Uterus (tissue), 4 donors: ENCODE results near the gene NDUFS5. TPM values are rescaled to one million over a fixed set of nuclear protein-coding genes. Genes with fewer than 3 reads are reported as not detected.

ENCODE experiments used
- DNase-seq, 2 donors: peaks; one replicate each; pipeline ENCODE4 v3.0.0-alpha.2; 2019 to 2020
- H3K27ac ChIP-seq, 2 donors: fragments of 200-600 bp; sonication (generic); 1 replicate in 1 of 2; 2 replicates in 1 of 2; pipeline ENCODE4 v1.5.1; 2016 to 2018
- H3K27me3 ChIP-seq, 2 donors: fragments of 200-600 bp; sonication (generic); one replicate each; pipeline ENCODE4 v1.5.1; 2018 to 2019; ENCODE audit warnings: control low read depth in 1 of 2
- H3K36me3 ChIP-seq, 2 donors: fragments of 200-600 bp; sonication (generic); one replicate each; pipeline ENCODE4 v1.5.1; 2019; ENCODE audit warnings: control low read depth in 1 of 2
- H3K4me1 ChIP-seq, 2 donors: fragments of 200-600 bp; sonication (generic); one replicate each; pipeline ENCODE4 v1.5.1; 2018 to 2019; ENCODE audit warnings: control low read depth in 1 of 2
- H3K4me3 ChIP-seq, 2 donors: fragments of 200-600 bp; sonication (generic); 1 replicate in 1 of 2; 2 replicates in 1 of 2; pipeline ENCODE4 v1.5.1; 2018 to 2019; ENCODE audit warnings: mild to moderate bottlenecking in 1 of 2
- H3K9me3 ChIP-seq, 2 donors: fragments of 200-600 bp; sonication (generic); one replicate each; pipeline ENCODE4 v1.5.1; 2019; ENCODE audit warnings: control low read depth in 1 of 2
- POLR2A ChIP-seq, 2 donors: fragments of 450-650 bp; IDR thresholded peaks; one replicate each; pipeline ENCODE4 v1.6.1; 2016; ENCODE audit warnings: antibody characterized with exemption in 2 of 2, mild to moderate bottlenecking in 1 of 2, moderate library complexity in 1 of 2
- intact Hi-C: fragments of 100-400 bp; cut with DNase I; formaldehyde crosslinking; loops from one replicate; pipeline ENCODE4 v1.15.1; 2023; ENCODE audit warnings: low total_unique reads
- total RNA-seq, 4 donors: library from RNA; depleted of rRNA in 3 of 4; stranded (reverse); fragments of >200 nt in 3 of 4; gene quantifications; one replicate each; pipeline versions ENCODE4 v1.1.0 to v1.2.4, GENCODE V29; 2014 to 2023
- TF ChIP-seq, protein P1 (sequence below), 4 experiments: fragments of 200-600 bp in 2 of 4; fragments of 450-650 bp in 2 of 4; sonication (generic) in 2 of 4; IDR thresholded peaks; one replicate each; pipeline ENCODE4 v1.5.1; 2016 to 2019; ENCODE audit warnings: antibody characterized with exemption in 4 of 4, mild to moderate bottlenecking in 2 of 4, moderate library complexity in 1 of 4
- donor health status: DM: yes; HTN: yes; CAD: no.

NDUFS5 gene
- total RNA-seq, 4 donors from 2014 or later, result 122 to 659 (median 361) TPM

DNA sequence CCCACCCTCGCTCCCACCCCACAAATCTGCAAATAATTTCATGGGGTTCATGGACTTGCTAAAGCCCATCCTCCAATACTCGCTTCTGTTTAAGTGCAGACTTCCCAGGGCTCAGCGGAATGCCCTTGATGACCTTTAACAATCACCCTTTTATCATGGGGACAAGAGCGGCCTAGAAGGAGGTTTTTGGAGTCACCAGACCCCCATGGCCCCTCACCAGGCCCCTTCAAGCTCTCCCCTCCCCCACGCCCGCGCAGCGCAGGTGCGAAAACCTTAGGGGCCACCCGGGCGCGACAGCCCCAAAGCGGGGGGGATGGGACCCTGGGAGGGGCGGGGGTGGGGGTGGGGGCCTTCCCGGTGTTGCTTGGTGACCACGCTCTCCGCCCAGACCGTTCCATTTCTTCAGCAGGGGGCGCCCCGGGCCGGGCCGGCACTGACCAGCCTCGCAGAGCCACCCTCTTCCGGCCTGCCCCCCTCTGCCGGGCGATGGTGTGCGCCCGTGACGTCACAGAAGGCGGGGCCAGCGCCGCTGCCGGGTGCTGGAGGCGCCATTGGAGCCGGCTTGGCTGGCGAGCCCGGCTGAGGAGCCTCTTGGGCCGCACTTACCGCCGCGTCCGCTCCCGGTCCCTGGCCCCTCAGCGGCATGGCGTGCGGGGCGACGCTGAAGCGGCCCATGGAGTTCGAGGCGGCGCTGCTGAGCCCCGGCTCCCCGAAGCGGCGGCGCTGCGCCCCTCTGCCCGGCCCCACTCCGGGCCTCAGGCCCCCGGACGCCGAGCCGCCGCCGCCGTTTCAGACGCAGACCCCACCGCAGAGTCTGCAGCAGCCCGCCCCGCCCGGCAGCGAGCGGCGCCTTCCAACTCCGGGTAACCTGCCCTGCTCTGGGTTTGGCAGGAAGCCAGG is 35.2 kb upstream of the NDUFS5 start, which contains the start of gene AKIRIN1:
Gene AKIRIN1, plus strand, starts transcription at position 539 of the 900 bp plus-strand sequence. Its CDS starts 105 bp downstream, at position 644.
- H3K9me3 ChIP-seq, result no peaks in the 10 kb centered on the region
- H3K27ac ChIP-seq, result peak within 1 kb of the TSS; percentile 91 to 92
- no peaks in the 10 kb centered on the region for H3K4me1 ChIP-seq
- peak; percentile 97 to 99 for DNase-seq
- intact Hi-C loops, result no loop called here
- no peaks in the 10 kb centered on the region for H3K27me3 ChIP-seq
- TF ChIP-seq POLR2A (IDR thresholded peaks at IDR 0.05), result peak; percentile 88 to 98
- TF ChIP-seq, protein P1, sequence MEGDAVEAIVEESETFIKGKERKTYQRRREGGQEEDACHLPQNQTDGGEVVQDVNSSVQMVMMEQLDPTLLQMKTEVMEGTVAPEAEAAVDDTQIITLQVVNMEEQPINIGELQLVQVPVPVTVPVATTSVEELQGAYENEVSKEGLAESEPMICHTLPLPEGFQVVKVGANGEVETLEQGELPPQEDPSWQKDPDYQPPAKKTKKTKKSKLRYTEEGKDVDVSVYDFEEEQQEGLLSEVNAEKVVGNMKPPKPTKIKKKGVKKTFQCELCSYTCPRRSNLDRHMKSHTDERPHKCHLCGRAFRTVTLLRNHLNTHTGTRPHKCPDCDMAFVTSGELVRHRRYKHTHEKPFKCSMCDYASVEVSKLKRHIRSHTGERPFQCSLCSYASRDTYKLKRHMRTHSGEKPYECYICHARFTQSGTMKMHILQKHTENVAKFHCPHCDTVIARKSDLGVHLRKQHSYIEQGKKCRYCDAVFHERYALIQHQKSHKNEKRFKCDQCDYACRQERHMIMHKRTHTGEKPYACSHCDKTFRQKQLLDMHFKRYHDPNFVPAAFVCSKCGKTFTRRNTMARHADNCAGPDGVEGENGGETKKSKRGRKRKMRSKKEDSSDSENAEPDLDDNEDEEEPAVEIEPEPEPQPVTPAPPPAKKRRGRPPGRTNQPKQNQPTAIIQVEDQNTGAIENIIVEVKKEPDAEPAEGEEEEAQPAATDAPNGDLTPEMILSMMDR (IDR thresholded peaks at IDR 0.05), result peak in 3 of 4 experiments; percentile 27 to 41 (median 36)
- peak within 1 kb of the TSS; percentile 77 to 99 for H3K4me3 ChIP-seq
- H3K36me3 ChIP-seq, result no peaks in the 10 kb centered on the region

- intact Hi-C loops, result no loop called here
- DNase-seq, result peak; percentile 34 to 47
- Histone ChIP-seq H3K27me3 (no peaks in the 10 kb centered on the region), H3K4me1 (no peaks in the 10 kb centered on the region), H3K36me3 (no peaks in the 10 kb centered on the region), H3K9me3 (no peaks in the 10 kb centered on the region), H3K4me3 (peak overlapping the region; percentile 77 to 99), H3K27ac (peak overlapping the region; percentile 91 to 92)
- TF ChIP-seq, protein P1 (IDR thresholded peaks at IDR 0.05), result no peak
- TF ChIP-seq POLR2A (IDR thresholded peaks at IDR 0.05), result no peak
Observed at GRCh38 chr1:38991638-38992411, 34.3 kb upstream of the NDUFS5 start.

GRCh38 chr1:38992412-38993111 is 33.6 kb upstream of the NDUFS5 start:
- TF ChIP-seq POLR2A (IDR thresholded peaks at IDR 0.05), result no peak
- TF ChIP-seq, protein P1 (IDR thresholded peaks at IDR 0.05), result no peak
- no peaks in the 10 kb centered on the region for H3K9me3 ChIP-seq
- H3K27me3 ChIP-seq, result no peaks in the 10 kb centered on the region
- H3K36me3 ChIP-seq, result no peaks in the 10 kb centered on the region
- H3K27ac ChIP-seq, result peak overlapping the region; percentile 91 to 92
- intact Hi-C loops, result no loop called here
- DNase-seq, result no peak
- H3K4me3 ChIP-seq, result peak overlapping the region; percentile 77 to 99
- H3K4me1 ChIP-seq, result peaks cover 2 to 6% of the 10 kb centered on the region in 2 donors

DNA sequence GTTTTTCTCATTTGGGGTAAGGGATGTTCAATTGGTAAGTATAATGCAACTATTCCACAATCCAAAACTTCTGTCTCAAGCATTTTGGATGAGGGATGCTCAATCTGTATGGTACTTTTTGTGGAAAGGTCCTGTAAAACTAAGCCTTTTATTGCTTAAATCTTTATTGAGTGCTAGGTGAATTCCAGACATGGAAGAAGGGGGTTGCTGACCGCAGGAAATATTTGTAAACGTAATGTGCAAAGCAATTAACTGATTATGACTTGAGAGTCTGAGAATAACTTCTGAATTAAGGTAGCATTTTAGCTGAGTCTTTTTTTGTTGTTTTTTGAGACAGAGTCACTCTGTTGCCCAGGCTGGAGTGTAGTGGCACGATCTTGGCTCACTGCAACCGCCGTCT is 32.0 kb upstream of the NDUFS5 start:
- TF ChIP-seq, protein P1 (IDR thresholded peaks at IDR 0.05), result no peak
- TF ChIP-seq POLR2A (IDR thresholded peaks at IDR 0.05), result no peak

More for the DNA sequence above, 32.0 kb upstream of the NDUFS5 start:
- Histone ChIP-seq H3K9me3 (no peaks in the 10 kb centered on the region), H3K36me3 (no peaks in the 10 kb centered on the region), H3K27me3 (no peaks in the 10 kb centered on the region), H3K27ac (no peak overlapping the region), H3K4me3 (no peak overlapping the region), H3K4me1 (peaks cover 6 to 9% of the 10 kb centered on the region in 2 donors)
- no peak for DNase-seq
- intact Hi-C loops, result no loop called here
